K562 (cell line): Measurements from ENCODE around the gene BAZ2A. TPM values are rescaled to one million over a fixed set of nuclear protein-coding genes. Genes with fewer than 3 reads are reported as not detected.

Source experiments
- CBFA2T3 ChIP-seq: fragments of 450-650 bp; IDR thresholded peaks from 2 replicates; pipeline ENCODE4 v1.6.1; 2017
- ETV6 ChIP-seq, 3 experiments: fragments of 150-350 bp in 1 of 3; sonication (generic) in 1 of 3; formaldehyde crosslinking in 1 of 3; IDR thresholded peaks; 2 replicates each; pipeline versions ENCODE4 v1.6.1 to v1.8.0; 2014 to 2022; ENCODE audit warnings: borderline replicate concordance in 2 of 3, low read depth in 2 of 3, antibody characterized with exemption in 1 of 3, low read length in 1 of 3, mild to moderate bottlenecking in 1 of 3, missing genetic modification reagents in 1 of 3
- FOXJ3 ChIP-seq: sonication (generic); formaldehyde crosslinking; IDR thresholded peaks from 2 replicates; pipeline ENCODE4 v1.4.0; 2020; ENCODE audit warnings: mild to moderate bottlenecking, missing genetic modification reagents
- FOXO4 ChIP-seq: fragments of 450-650 bp; formaldehyde crosslinking; IDR thresholded peaks from 2 replicates; pipeline ENCODE4 v1.4.0; 2020; ENCODE audit warnings: mild to moderate bottlenecking, moderate library complexity
- GATA2 ChIP-seq: sonication (generic); formaldehyde crosslinking; IDR thresholded peaks from 2 replicates; pipeline ENCODE4 v1.4.0; 2020; ENCODE audit warnings: mild to moderate bottlenecking, missing genetic modification reagents
- KAT7 ChIP-seq: sonication (generic); formaldehyde crosslinking; IDR thresholded peaks from 2 replicates; pipeline ENCODE4 v1.8.0; 2022; ENCODE audit warnings: missing genetic modification reagents, mild to moderate bottlenecking, borderline replicate concordance
- MEF2D ChIP-seq: conservative IDR thresholded peaks from 2 replicates; pipeline ENCODE4 v1.6.1; 2016; ENCODE audit warnings: low read depth, missing genetic modification characterization, missing compliant biosample characterization
- PHB2 ChIP-seq: fragments of 450-650 bp; IDR thresholded peaks from 2 replicates; pipeline ENCODE4 v1.6.1; 2017; ENCODE audit warnings: low read depth
- PHF8 ChIP-seq: fragments of 200-600 bp; sonication (generic); IDR thresholded peaks from 2 replicates; pipeline ENCODE4 v1.6.1; 2012; ENCODE audit warnings: mixed run types, mild to moderate bottlenecking, inconsistent platforms, low read length, moderate library complexity, borderline replicate concordance
- RFX7 ChIP-seq: fragments of 250-450 bp; sonication (Bioruptor Pico); IDR thresholded peaks from 2 replicates; pipeline ENCODE4 v1.5.1; 2021; ENCODE audit warnings: mild to moderate bottlenecking
- SP2 ChIP-seq: IDR thresholded peaks from 2 replicates; pipeline ENCODE4 v1.6.1; 2011; ENCODE audit warnings: mild to moderate bottlenecking, low read depth, low read length, moderate library complexity; ENCODE audit not compliant: poor library complexity, severe bottlenecking; ENCODE audit errors: extremely low read depth
- STAG1 ChIP-seq: sonication (generic); formaldehyde crosslinking; IDR thresholded peaks from 2 replicates; pipeline ENCODE4 v1.5.0; 2020; ENCODE audit warnings: missing genetic modification reagents, borderline replicate concordance
- TEAD2 ChIP-seq: fragments of 450-650 bp; IDR thresholded peaks from 2 replicates; pipeline ENCODE4 v1.6.1; 2016; ENCODE audit warnings: missing genetic modification characterization, control low read depth, missing compliant biosample characterization
- TFE3 ChIP-seq: fragments of 450-650 bp; formaldehyde crosslinking; IDR thresholded peaks from 2 replicates; pipeline ENCODE4 v1.4.0; 2020; ENCODE audit warnings: mild to moderate bottlenecking, mixed read lengths
- ZMIZ1 ChIP-seq, 2 experiments: fragments of 150-350 bp in 1 of 2; IDR thresholded peaks; 2 replicates each; pipeline ENCODE4 v1.6.1; 2012 to 2016; ENCODE audit warnings: low read depth in 2 of 2, low read length in 2 of 2, mild to moderate bottlenecking in 1 of 2, moderate library complexity in 1 of 2
- ZNF253 ChIP-seq: fragments of 250-450 bp; sonication (Bioruptor Pico); conservative IDR thresholded peaks from 2 replicates; pipeline ENCODE4 v1.6.1; 2021; ENCODE audit warnings: mild to moderate bottlenecking
- ZNF398 ChIP-seq: fragments of 250-450 bp; sonication (Bioruptor Pico); IDR thresholded peaks from 2 replicates; pipeline ENCODE4 v1.8.0; 2021; ENCODE audit warnings: moderate library complexity, mild to moderate bottlenecking, inconsistent platforms
- ZNF583 ChIP-seq: fragments of 250-450 bp; sonication (Bioruptor Pico); IDR thresholded peaks from 2 replicates; pipeline ENCODE4 v1.4.0; 2020
- ZNF699 ChIP-seq: fragments of 250-450 bp; sonication (Bioruptor Pico); IDR thresholded peaks from 2 replicates; pipeline ENCODE4 v1.8.0; 2021; ENCODE audit warnings: mild to moderate bottlenecking, moderate library complexity; ENCODE audit not compliant: insufficient replicate concordance
- polyA plus RNA-seq, 8 experiments: library from polyadenylated mRNA; depleted of rRNA in 4 of 8; stranded (reverse) in 5 of 8; unstranded in 3 of 8; fragments of >200 nt; fragmentation: Nextera tagmentation in 2 of 8; fragmentation: Illumina TruSeq in 1 of 8; extraction: Ambion mirVana in 2 of 8; extraction: Trizol in 1 of 8; gene quantifications; 2 replicates each; pipeline versions ENCODE4 v1.2.1 to v1.2.3, GENCODE V29; 2011 to 2014; ENCODE audit warnings: inconsistent platforms in 1 of 8, missing spikeins in 1 of 8
- total RNA-seq, 7 experiments: library from RNA; depleted of rRNA in 6 of 7; stranded (reverse); fragments of >200 nt in 6 of 7; fragmentation: Illumina TruSeq in 2 of 7; extraction: Trizol in 2 of 7; gene quantifications; 2 replicates each; pipeline versions ENCODE4 v1.2.1 to v1.2.3, GENCODE V29; 2011 to 2021; ENCODE audit warnings: low replicate concordance in 1 of 7

Gene BAZ2A
- total and polyA plus RNA-seq, 9 of the 15 experiments (the other 6 are each of a cell fraction or from before 2014, with no cell fraction given), result 4.5 to 86.4 (median 26.2) TPM

GRCh38 chr12:56628671-56629458, 1.3 kb downstream of the BAZ2A start (continued):
- TF ChIP-seq PHF8 (no peak), ZNF583 (CRISPR knock-in tag) (no peak), SP2 (no peak), KAT7 (CRISPR knock-in tag) (no peak), FOXJ3 (CRISPR knock-in tag) (no peak), ZNF699 (CRISPR knock-in tag) (no peak), TFE3 (CRISPR knock-in tag) (no peak), MEF2D (tag) (no peak), FOXO4 (CRISPR knock-in tag) (no peak), GATA2 (CRISPR knock-in tag) (peak; percentile 41; the same call in 1 of the 2 replicates), ETV6 (IDR thresholded peaks at IDR 0.05; ENCODE audit: borderline replicate concordance in 1 of 2, low read depth in 2 of 2, low read length in 1 of 2) (peak in 1 of 2 experiments; percentile 46; a peak in 1 of 4 replicates), ETV6 (CRISPR knock-in tag; IDR thresholded peaks at IDR 0.05; ENCODE audit: borderline replicate concordance) (no peak), TEAD2 (no peak), ZNF398 (CRISPR knock-in tag) (no peak), PHB2 (no peak), STAG1 (CRISPR knock-in tag) (no peak), CBFA2T3 (no peak), RFX7 (CRISPR knock-in tag) (no peak), ZMIZ1 (IDR thresholded peaks at IDR 0.05; ENCODE audit: low read depth in 2 of 2, low read length in 2 of 2) (no peak), ZNF253 (CRISPR knock-in tag) (no peak)
